ENCODE data around the gene SPIB.
"Not testable (repeated sequence)": the region's sequence is repeated elsewhere in the genome, so short reads cannot be mapped to it uniquely, and the experiment has no call there.

SPIB gene

GRCh38 chr19:50418176-50419021 lies at the start of gene SPIB:
TSS of gene SPIB (plus strand) at chr19:50418938. CDS start at chr19:50418963, 25 bp downstream.
- no peak for DNase-seq

- DNase-seq: no peak
These were observed 46.7 kb upstream of the SPIB start for GRCh38 chr19:50371914-50372475.

- peak; percentile 99 for DNase-seq
These were observed 42.3 kb upstream of the SPIB start, which contains the start of gene NR1H2 for GRCh38 chr19:50376166-50377050. TSS of gene NR1H2 (plus strand) at chr19:50376457. CDS start at chr19:50377606, 1,149 bp downstream.

DNA sequence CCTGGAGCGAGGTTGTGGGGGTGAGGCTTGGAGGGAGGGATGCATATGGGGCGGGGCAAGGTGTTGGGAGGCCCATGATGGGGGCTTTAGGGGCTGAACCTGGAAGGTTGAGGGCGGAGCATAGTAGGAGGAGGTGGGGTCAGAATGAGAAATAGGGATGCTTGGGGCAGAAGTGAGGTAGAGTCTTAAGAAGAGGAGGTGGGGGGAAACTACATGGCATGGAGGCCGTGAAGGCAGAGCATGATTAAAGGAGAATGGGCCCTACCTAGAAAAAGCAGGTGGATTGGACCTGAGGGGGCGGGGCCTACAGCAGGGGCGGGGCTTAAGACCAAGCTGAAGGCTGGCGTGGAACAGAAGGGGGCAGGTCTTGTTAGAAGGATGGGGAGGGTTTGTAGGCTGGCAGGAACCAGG lies 41.7 kb upstream of the SPIB start:
- DNase-seq: no peak

- DNase-seq: no peak
These were observed 41.2 kb upstream of the SPIB start for GRCh38 chr19:50377517-50377916.

DNA sequence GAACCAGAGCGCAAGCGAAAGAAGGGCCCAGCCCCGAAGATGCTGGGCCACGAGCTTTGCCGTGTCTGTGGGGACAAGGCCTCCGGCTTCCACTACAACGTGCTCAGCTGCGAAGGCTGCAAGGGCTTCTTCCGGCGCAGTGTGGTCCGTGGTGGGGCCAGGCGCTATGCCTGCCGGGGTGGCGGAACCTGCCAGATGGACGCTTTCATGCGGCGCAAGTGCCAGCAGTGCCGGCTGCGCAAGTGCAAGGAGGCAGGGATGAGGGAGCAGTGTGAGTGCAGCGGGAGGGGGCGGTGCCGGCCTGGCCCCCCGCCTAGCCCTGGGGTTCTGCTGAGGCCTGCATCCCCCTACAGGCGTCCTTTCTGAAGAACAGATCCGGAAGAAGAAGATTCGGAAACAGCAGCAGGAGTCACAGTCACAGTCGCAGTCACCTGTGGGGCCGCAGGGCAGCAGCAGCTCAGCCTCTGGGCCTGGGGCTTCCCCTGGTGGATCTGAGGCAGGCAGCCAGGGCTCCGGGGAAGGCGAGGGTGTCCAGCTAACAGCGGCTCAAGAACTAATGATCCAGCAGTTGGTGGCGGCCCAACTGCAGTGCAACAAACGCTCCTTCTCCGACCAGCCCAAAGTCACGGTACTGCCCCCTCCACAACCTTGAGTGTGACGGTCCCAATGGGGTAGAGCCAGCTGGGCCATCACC lies 40.4 kb upstream of the SPIB start:
- no peak for DNase-seq

DNA sequence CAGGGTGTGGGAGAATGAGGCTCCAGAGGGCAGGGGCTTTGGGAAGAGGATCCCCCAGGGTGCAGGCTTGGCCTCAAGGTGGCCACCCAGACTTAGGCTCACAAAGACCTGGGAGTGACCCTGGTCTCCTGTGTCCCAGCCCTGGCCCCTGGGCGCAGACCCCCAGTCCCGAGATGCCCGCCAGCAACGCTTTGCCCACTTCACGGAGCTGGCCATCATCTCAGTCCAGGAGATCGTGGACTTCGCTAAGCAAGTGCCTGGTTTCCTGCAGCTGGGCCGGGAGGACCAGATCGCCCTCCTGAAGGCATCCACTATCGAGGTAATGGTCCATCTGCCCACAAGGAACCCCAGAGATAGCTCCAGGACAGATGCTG lies 39.9 kb upstream of the SPIB start:
- DNase-seq: no peak

- DNase-seq: no peak
These were observed 39.1 kb upstream of the SPIB start for GRCh38 chr19:50379602-50380001.

- no peak for DNase-seq
These were observed 38.6 kb upstream of the SPIB start for GRCh38 chr19:50380137-50380536.

GRCh38 chr19:50380751-50381151 lies 38.0 kb upstream of the SPIB start:
- DNase-seq: no peak

GRCh38 chr19:50381881-50382729 lies 36.6 kb upstream of the SPIB start:
- no peak for DNase-seq

GRCh38 chr19:50383001-50383851 lies 35.5 kb upstream of the SPIB start:
- no peak for DNase-seq

GRCh38 chr19:50383852-50384684 lies 34.7 kb upstream of the SPIB start, which contains the start of gene POLD1:
TSS of gene POLD1 (plus strand) at chr19:50384347. CDS start at chr19:50398852, 14,505 bp downstream.
- DNase-seq: peak; percentile 92

DNA sequence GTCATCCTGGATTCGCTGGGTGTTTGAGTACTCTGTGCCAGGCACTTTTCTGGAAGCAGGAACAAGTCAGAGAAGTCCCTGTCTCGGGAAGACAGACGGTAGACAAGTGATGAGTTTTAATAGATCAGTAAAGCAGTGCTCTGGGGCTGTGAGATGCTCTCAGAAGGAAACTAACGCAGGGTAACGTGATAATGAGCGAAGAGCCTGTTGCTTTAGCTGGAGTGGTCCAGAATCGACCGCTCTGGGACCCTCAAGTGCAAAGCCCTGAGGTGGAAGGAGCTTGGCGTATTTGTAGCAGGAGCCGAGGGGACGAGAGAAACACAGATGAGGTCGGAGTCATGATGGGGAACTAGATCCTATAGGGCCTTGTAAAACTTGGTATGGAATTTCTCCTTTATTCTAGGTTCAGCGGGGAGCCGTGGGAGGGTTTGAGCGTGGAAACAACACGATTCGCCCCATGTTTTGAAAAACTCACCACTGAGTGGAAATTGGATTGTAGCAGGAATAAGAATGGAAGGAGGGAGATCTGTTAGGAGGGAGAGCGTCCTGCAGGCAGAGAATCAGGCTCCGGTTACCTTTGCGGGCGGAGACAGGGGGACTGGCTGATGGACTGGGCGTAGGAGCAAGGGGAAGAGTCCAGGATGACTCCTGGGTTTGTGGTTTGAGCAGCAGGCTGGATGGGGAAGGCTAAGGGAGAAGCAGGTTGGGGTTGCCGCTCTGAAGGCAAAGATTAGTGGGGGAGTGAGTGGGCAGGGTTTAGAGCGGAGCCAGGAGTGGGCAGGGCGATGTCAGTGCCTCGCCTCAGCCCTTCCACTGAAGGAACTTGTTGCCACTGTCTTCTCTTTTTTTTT lies 33.8 kb upstream of the SPIB start:
- DNase-seq: no peak

- peak; percentile 22 for DNase-seq
These were observed 31.4 kb upstream of the SPIB start for GRCh38 chr19:50387176-50387867.

GRCh38 chr19:50387868-50388245 lies 30.9 kb upstream of the SPIB start:
- DNase-seq: no peak

DNA sequence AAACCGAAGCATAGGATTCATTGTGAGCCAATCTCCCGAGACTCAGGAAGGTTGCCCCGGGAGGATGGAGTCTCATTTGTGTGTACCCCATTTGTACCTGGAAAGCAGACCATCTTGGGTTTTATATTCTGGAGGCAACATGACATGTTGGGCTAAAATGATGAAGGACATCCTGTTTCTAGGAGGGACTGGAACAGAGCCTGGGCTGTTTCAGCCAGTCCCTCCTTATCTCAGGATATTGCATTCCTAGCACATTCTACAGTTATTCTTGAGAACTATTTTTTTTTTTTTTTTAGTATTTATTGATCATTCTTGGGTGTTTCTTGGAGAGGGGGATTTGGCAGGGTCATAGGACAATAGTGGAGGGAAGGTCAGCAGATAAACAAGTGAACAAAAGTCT lies 28.4 kb upstream of the SPIB start:
- DNase-seq: not testable (repeated sequence)

GRCh38 chr19:50390952-50391351 lies 27.8 kb upstream of the SPIB start:
- not testable (repeated sequence) for DNase-seq

Data from midbrain (tissue), 1 donor.